K562 (cell line): ENCODE results near the gene INPPL1. TPM values are rescaled to one million over a fixed set of nuclear protein-coding genes. Genes with fewer than 3 reads are reported as not detected.

Experiments
- EHMT2 ChIP-seq: fragments of 450-650 bp; IDR thresholded peaks from 2 replicates; pipeline ENCODE4 v1.6.1; 2018; ENCODE audit warnings: antibody characterized with exemption
- HOXB6 ChIP-seq: fragments of 250-450 bp; sonication (Bioruptor Pico); IDR thresholded peaks from 2 replicates; pipeline ENCODE4 v1.5.1; 2022; ENCODE audit warnings: mild to moderate bottlenecking, borderline replicate concordance
- POLR2G ChIP-seq: fragments of 200-400 bp; formaldehyde crosslinking; IDR thresholded peaks from 2 replicates; pipeline ENCODE4 v1.6.1; 2017; ENCODE audit warnings: low read depth, mild to moderate bottlenecking, antibody characterized with exemption, low read length, moderate library complexity
- SMAD2 ChIP-seq: fragments of 150-350 bp; IDR thresholded peaks from 2 replicates; pipeline ENCODE4 v1.6.1; 2014; ENCODE audit warnings: low read depth, mild to moderate bottlenecking, low read length
- ZBTB7A ChIP-seq: IDR thresholded peaks from 2 replicates; pipeline ENCODE4 v1.6.1; 2011; ENCODE audit warnings: low read depth, mild to moderate bottlenecking, low read length, moderate library complexity, borderline replicate concordance; ENCODE audit not compliant: control insufficient read depth
- ZNF76 ChIP-seq: fragments of 250-450 bp; sonication (Bioruptor Pico); IDR thresholded peaks from 2 replicates; pipeline ENCODE4 v1.4.0; 2020; ENCODE audit warnings: mild to moderate bottlenecking, moderate library complexity, borderline replicate concordance
- polyA plus RNA-seq, 8 experiments: library from polyadenylated mRNA; depleted of rRNA in 4 of 8; stranded (reverse) in 5 of 8; unstranded in 3 of 8; fragments of >200 nt; fragmentation: Nextera tagmentation in 2 of 8; fragmentation: Illumina TruSeq in 1 of 8; extraction: Ambion mirVana in 2 of 8; extraction: Trizol in 1 of 8; gene quantifications; 2 replicates each; pipeline versions ENCODE4 v1.2.1 to v1.2.3, GENCODE V29; 2011 to 2014; ENCODE audit warnings: inconsistent platforms in 1 of 8, missing spikeins in 1 of 8
- total RNA-seq, 7 experiments: library from RNA; depleted of rRNA in 6 of 7; stranded (reverse); fragments of >200 nt in 6 of 7; fragmentation: Illumina TruSeq in 2 of 7; extraction: Trizol in 2 of 7; gene quantifications; 2 replicates each; pipeline versions ENCODE4 v1.2.1 to v1.2.3, GENCODE V29; 2011 to 2021; ENCODE audit warnings: low replicate concordance in 1 of 7
- TF ChIP-seq, protein P1 (sequence below), 2 experiments: fragments of 450-650 bp; IDR thresholded peaks; 2 replicates each; pipeline ENCODE4 v1.6.1; 2018; ENCODE audit warnings: mild to moderate bottlenecking in 2 of 2, low read depth in 1 of 2; ENCODE audit not compliant: partially characterized antibody in 2 of 2
- TF ChIP-seq, protein P2 (sequence below): IDR thresholded peaks from 2 replicates; pipeline ENCODE4 v1.6.1; 2014; ENCODE audit warnings: antibody characterized with exemption
- TF ChIP-seq, protein P3 (sequence below): fragments of 450-650 bp; IDR thresholded peaks from 2 replicates; pipeline ENCODE4 v1.6.1; 2016; ENCODE audit warnings: missing biosample characterization, missing genetic modification characterization
- TF ChIP-seq, protein P4 (sequence below): sonication (generic); formaldehyde crosslinking; IDR thresholded peaks from 2 replicates; pipeline ENCODE4 v1.8.0; 2022; ENCODE audit warnings: mild to moderate bottlenecking, missing genetic modification reagents
- TF ChIP-seq, protein P5 (sequence below): sonication (generic); IDR thresholded peaks from 2 replicates; pipeline ENCODE4 v1.6.1; 2016
- TF ChIP-seq, protein P6 (sequence below), 2 experiments: fragments of 450-650 bp in 1 of 2; sonication (generic) in 1 of 2; formaldehyde crosslinking in 1 of 2; IDR thresholded peaks in 1 of 2; conservative IDR thresholded peaks in 1 of 2; 2 replicates each; pipeline versions ENCODE4 v1.6.1 to v1.8.1; 2016 to 2023; ENCODE audit warnings: mild to moderate bottlenecking in 2 of 2, moderate library complexity in 2 of 2, inconsistent platforms in 1 of 2, missing genetic modification reagents in 1 of 2

INPPL1 gene
- total and polyA plus RNA-seq, 9 of the 15 experiments (the other 6 are each of a cell fraction or from before 2014, with no cell fraction given), result 0.55 to 137 (median 61.6) TPM

DNA sequence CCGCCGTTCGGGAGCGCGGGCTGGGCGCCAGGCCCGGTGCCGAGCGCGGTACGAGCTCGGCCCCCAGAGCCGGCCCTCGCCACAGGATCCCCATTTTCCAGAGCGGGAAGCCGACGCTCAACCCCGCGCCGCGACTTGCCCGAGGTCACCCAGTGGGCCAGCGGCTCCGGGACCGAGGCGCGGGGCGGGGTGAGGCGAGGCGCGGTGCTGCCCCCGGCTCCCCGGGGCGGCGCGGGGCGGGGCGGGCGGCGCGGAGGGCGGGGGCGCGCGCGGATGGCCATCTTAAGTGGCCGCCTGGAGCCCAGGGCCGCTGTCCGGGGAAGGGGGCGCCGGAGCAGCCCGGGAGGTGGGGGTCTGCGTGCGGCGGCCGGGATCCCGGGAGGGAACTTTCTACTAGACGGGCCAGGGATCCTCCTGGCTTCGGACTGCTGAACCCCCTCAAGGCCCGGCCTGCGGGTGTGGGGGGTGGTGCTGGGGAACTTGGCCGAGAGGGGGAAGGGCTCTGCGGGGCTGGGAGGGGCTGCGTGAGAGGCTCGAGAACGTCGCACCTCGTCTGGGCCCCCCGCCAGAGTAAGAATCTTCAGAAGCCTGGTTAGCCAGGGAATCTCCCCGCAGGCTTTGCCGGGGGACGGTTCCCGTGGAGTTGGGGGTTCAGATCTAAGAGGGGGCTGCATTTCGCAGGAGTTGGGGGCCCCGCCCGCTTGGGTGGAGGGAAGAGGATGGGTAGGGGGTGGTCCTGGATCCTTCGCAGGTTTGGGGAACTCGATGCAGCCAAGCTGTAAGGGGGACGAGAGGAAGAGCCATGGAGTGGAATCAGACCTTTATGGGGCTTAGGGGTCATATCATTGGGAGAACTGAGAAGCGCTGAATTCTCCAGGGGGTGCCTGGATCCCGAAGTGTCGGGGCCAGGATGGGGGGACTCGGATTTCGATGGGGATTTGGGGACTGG is 678 bp upstream of the INPPL1 start (continued):
- TF ChIP-seq, protein P1, sequence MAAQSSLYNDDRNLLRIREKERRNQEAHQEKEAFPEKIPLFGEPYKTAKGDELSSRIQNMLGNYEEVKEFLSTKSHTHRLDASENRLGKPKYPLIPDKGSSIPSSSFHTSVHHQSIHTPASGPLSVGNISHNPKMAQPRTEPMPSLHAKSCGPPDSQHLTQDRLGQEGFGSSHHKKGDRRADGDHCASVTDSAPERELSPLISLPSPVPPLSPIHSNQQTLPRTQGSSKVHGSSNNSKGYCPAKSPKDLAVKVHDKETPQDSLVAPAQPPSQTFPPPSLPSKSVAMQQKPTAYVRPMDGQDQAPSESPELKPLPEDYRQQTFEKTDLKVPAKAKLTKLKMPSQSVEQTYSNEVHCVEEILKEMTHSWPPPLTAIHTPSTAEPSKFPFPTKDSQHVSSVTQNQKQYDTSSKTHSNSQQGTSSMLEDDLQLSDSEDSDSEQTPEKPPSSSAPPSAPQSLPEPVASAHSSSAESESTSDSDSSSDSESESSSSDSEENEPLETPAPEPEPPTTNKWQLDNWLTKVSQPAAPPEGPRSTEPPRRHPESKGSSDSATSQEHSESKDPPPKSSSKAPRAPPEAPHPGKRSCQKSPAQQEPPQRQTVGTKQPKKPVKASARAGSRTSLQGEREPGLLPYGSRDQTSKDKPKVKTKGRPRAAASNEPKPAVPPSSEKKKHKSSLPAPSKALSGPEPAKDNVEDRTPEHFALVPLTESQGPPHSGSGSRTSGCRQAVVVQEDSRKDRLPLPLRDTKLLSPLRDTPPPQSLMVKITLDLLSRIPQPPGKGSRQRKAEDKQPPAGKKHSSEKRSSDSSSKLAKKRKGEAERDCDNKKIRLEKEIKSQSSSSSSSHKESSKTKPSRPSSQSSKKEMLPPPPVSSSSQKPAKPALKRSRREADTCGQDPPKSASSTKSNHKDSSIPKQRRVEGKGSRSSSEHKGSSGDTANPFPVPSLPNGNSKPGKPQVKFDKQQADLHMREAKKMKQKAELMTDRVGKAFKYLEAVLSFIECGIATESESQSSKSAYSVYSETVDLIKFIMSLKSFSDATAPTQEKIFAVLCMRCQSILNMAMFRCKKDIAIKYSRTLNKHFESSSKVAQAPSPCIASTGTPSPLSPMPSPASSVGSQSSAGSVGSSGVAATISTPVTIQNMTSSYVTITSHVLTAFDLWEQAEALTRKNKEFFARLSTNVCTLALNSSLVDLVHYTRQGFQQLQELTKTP (IDR thresholded peaks at IDR 0.05; ENCODE audit: low read depth in 1 of 2, partially characterized antibody in 2 of 2), result no peak
- no peak for TF ChIP-seq ZNF76 (CRISPR knock-in tag)
- TF ChIP-seq, protein P2, sequence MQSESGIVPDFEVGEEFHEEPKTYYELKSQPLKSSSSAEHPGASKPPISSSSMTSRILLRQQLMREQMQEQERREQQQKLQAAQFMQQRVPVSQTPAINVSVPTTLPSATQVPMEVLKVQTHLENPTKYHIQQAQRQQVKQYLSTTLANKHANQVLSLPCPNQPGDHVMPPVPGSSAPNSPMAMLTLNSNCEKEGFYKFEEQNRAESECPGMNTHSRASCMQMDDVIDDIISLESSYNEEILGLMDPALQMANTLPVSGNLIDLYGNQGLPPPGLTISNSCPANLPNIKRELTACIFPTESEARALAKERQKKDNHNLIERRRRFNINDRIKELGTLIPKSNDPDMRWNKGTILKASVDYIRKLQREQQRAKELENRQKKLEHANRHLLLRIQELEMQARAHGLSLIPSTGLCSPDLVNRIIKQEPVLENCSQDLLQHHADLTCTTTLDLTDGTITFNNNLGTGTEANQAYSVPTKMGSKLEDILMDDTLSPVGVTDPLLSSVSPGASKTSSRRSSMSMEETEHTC, result peak; percentile 7; the same call in 1 of the 2 replicates
- peak; percentile 90 for TF ChIP-seq POLR2G
- TF ChIP-seq, protein P3, sequence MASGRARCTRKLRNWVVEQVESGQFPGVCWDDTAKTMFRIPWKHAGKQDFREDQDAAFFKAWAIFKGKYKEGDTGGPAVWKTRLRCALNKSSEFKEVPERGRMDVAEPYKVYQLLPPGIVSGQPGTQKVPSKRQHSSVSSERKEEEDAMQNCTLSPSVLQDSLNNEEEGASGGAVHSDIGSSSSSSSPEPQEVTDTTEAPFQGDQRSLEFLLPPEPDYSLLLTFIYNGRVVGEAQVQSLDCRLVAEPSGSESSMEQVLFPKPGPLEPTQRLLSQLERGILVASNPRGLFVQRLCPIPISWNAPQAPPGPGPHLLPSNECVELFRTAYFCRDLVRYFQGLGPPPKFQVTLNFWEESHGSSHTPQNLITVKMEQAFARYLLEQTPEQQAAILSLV (tag), result no peak
- no peak for TF ChIP-seq HOXB6 (CRISPR knock-in tag)
- TF ChIP-seq, protein P4, sequence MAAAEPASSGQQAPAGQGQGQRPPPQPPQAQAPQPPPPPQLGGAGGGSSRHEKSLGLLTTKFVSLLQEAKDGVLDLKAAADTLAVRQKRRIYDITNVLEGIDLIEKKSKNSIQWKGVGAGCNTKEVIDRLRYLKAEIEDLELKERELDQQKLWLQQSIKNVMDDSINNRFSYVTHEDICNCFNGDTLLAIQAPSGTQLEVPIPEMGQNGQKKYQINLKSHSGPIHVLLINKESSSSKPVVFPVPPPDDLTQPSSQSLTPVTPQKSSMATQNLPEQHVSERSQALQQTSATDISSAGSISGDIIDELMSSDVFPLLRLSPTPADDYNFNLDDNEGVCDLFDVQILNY (CRISPR knock-in tag), result no peak
- TF ChIP-seq ZBTB7A, result peak; percentile 85
- TF ChIP-seq, protein P5, sequence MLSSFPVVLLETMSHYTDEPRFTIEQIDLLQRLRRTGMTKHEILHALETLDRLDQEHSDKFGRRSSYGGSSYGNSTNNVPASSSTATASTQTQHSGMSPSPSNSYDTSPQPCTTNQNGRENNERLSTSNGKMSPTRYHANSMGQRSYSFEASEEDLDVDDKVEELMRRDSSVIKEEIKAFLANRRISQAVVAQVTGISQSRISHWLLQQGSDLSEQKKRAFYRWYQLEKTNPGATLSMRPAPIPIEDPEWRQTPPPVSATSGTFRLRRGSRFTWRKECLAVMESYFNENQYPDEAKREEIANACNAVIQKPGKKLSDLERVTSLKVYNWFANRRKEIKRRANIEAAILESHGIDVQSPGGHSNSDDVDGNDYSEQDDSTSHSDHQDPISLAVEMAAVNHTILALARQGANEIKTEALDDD, result no peak
- TF ChIP-seq EHMT2, result no peak
- TF ChIP-seq, protein P6, sequence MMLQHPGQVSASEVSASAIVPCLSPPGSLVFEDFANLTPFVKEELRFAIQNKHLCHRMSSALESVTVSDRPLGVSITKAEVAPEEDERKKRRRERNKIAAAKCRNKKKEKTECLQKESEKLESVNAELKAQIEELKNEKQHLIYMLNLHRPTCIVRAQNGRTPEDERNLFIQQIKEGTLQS (IDR thresholded peaks at IDR 0.05), result no peak
- TF ChIP-seq, protein P6 (CRISPR knock-in tag; conservative IDR thresholded peaks at IDR 0.05), result no peak
- TF ChIP-seq SMAD2, result no peak
